HTR-8/SVneo (cell line): ENCODE measurements around the gene CACNA2D2.
A peak's percentile ranks its signal among the peaks of the same experiment; 100 is the strongest.

ENCODE experiments used
- DNase-seq: peaks from one replicate; pipeline ENCODE4 v3.0.0; 2011; ENCODE audit warnings: low spot score, mixed read lengths; ENCODE audit not compliant: insufficient read length
- FAIRE-seq: peaks from 2 replicates; lab custom pipeline; 2011; peaks lifted over from hg19 to GRCh38; lab: Jason Lieb, UNC

Gene CACNA2D2

GRCh38 chr3:50355829-50356552 is 147.4 kb downstream of the CACNA2D2 start:
- DNase-seq (no peak), FAIRE-seq (no peak)

GRCh38 chr3:50354850-50355249 is 148.6 kb downstream of the CACNA2D2 start:
- DNase-seq (no peak), FAIRE-seq (no peak)

DNA sequence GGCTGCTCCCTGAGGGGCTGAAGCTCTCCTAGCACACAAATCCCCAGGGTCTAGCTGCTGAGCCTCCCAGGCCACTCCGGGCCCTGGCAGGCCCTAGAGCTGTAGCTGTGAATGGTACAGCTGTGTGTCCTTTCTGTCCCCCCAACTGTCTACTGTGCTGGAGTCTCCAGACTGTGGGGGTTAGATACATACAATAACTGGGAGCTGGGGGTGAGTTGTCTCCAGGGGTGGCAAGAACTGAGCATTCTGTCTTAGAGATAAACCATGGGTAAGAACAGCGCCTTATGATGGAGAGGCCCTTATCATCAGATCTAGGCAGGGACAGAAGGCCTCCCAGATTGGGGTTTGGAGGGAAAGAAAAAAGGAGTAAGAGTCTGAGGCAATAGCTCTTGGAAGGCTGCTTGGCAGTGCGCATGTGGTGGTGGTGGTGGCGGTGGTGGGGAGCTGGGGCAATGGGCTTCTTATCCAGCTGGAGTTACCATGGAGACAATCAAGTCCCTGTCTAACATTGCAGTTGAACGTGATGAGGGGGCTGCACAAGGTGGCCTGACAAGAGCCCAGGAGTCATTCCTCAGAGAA is 149.2 kb downstream of the CACNA2D2 start:
- DNase-seq, result no peak
- FAIRE-seq, result no peak

GRCh38 chr3:50353245-50354004 is 150.0 kb downstream of the CACNA2D2 start:
- no peak for DNase-seq
- FAIRE-seq, result no peak

DNA sequence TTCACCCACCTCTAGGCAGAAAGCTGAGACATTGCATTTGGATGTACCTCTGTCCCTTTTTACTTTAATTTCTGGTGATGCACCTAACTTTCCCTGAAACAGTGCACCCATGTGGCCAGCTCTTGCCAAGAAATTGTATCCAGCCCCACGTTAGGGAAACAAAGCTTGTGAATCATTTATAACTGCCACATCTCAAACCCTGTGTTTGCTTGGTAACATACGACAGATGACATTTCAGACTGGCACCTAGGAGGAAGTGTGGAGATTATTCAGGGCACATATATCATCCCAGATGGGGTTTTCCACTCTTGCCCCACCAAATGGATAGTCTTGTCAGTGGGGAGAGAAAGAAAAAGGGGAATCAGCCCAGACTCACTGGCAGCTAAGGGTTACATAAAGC is 150.7 kb downstream of the CACNA2D2 start:
- no peak for DNase-seq
- no peak for FAIRE-seq

- no peak for FAIRE-seq
- DNase-seq, result no peak
These were observed 152.1 kb downstream of the CACNA2D2 start for GRCh38 chr3:50351323-50351697.

DNA sequence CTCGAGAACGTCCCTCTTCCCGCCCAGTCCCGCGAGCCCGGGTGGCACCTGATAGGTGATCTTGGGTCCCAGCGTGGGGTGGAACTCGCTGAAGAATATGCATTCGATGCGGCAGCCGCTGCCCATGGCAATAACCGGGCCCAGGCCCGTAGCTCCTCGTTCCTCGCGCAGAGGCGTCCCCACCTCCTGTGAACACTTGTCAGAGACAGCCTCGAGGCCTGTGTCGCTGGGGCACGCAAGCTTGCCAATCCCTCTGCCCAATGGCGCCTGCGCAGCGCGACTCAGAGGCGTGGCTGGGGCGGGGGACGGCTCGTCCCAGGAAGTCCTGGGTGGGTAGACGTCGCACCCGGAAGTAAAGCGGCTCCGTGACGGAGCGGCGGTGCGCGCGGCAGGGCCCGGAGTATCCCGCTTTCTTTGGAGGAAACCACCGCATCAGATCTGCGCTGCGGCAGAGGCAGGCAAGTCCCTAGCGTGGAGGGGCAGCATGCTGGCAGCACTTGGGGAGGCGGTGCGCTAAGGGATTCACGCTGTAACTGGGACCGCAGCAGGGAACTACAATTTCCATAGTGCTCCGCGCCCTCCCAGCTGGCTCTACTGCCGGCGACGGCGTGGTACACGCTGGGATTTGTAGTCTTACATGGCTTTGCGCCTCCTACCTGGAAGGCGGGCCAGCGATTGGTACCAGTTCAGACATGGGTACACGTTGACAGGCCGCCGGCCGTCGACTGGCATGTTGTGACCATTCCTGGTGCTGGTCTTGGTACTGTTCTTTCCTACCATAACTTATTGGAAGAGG is 152.7 kb downstream of the CACNA2D2 start, which contains the start of the genes CYB561D2 and NPRL2:
CYB561D2 (plus strand) TSS at position 336 of the 796 bp plus-strand sequence. CDS start 572 bp downstream, outside the sequence.
NPRL2 (minus strand) TSS at position 249 of the 796 bp plus-strand sequence; CDS start at position 126, 123 bp downstream.
- peak; percentile 97 for FAIRE-seq
- DNase-seq, result peak; percentile 98

DNA sequence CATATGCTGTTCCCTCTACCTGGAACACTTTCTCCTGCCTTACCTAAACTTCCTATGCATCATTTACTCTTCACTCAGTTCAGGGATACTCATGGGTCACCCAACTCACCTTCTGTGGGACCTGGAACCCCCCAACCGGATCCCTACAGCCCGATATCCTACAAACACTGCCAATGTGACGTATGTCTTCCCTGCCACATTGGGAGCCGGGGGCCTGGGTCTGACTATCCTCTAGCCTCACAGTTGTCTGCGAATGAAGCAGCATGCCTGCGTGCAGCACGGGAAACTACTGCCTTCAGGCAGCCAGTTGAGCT is 153.3 kb downstream of the CACNA2D2 start:
- FAIRE-seq (no peak), DNase-seq (no peak)

- no peak for FAIRE-seq
- DNase-seq, result peak; percentile 70
These were observed 156.1 kb downstream of the CACNA2D2 start for GRCh38 chr3:50347187-50347813.

GRCh38 chr3:50345586-50346234 is 157.7 kb downstream of the CACNA2D2 start, which contains the start of gene ZMYND10:
ZMYND10 (minus strand) TSS chr3:50345732; CDS start chr3:50345579, 153 bp downstream.
- peak; percentile 9 for FAIRE-seq
- no peak for DNase-seq

DNA sequence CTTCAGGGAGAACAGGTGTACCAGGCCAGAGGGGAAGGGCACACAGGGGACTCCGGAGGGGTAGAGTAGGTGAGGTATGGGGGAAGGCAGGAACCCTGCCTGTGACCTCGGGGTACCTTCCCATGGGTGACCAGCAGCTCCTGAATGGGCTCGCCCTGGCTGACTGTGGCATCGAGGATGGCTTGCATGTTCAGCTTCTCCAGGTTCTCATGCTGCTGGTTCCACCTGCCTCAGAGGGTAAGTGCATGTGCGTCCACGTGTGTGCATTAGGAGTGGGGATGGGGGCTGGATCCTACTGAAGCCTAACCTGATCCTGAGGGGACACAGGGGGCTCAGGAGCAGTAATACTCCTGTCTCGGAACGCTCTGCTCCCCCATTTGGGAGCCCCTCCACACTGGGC is 158.4 kb downstream of the CACNA2D2 start:
- FAIRE-seq, result no peak
- no peak for DNase-seq

DNA sequence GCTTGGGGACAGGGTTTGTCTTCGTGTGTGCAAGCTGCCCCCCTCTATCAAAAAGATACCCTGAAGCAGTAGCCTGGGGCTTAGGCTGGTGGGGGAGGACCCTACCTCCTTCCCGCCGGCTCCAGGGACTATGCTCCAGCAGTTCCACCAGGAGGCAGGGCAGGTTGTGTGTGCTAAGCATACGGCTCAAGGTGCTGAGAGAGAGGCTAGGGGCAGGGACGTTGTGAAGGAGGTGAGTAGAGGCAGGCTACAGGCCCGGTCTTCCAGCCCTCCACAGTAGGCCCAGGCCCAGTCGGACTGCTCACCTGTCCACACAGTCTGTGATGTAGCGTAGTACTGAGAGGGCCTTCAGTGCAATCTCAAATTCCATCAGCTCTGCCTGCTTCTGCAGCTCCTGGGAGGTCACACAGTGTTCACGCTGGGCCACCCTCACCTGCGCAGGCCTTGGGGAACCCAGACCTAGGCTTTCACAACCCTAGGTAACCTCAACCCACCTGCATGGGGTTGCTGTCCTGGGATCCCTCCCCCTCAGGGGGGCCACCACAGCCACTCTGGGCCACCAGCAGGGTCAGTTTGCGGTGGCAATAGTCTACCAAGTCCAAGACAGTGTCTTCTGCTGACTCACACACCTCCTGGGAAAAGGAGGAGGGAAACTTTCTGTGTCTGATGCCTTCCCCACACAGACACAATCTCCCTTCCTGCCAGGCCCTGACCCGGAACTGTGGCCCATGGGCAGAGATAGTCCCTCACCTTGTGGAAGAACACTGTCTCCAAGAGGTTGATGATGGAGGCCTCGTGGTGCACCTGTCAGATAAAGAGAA is 160.4 kb downstream of the CACNA2D2 start:
- no peak for FAIRE-seq
- DNase-seq, result no peak

- DNase-seq (no peak), FAIRE-seq (no peak)
These were observed 161.3 kb downstream of the CACNA2D2 start for GRCh38 chr3:50341996-50342650.

GRCh38 chr3:50341537-50341936 is 161.9 kb downstream of the CACNA2D2 start:
- no peak for FAIRE-seq
- DNase-seq, result no peak

- DNase-seq, result no peak
- no peak for FAIRE-seq
These were observed 162.7 kb downstream of the CACNA2D2 start, which contains the start of gene RASSF1 for GRCh38 chr3:50340448-50341329. RASSF1 (minus strand) TSS chr3:50340836; CDS start chr3:50340805, 31 bp downstream.

DNA sequence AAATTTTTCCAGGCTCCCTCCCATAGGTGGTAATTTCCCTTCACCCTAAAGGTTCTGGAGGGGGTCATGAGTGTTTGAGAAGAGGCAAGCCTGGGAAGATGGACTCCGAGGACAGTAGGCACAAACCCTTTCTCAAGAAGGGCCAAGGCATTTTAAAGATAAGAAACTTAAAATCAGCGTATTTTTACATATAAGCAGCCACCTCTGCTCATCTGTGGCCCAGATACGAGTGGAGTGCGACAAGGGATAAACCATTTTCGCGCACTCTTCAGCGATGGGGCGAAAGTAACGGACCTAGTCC is 163.3 kb downstream of the CACNA2D2 start:
- FAIRE-seq, result no peak
- no peak for DNase-seq

GRCh38 chr3:50339485-50340146 is 163.8 kb downstream of the CACNA2D2 start:
- FAIRE-seq, result no peak
- no peak for DNase-seq
